ENCODE measurements around the gene ARID1A. TPM values are rescaled to one million over a fixed set of nuclear protein-coding genes. Genes with fewer than 3 reads are reported as not detected.

ARID1A gene
- total RNA-seq, 1 experiment from 2014 or later, result 16.5 TPM

DNA sequence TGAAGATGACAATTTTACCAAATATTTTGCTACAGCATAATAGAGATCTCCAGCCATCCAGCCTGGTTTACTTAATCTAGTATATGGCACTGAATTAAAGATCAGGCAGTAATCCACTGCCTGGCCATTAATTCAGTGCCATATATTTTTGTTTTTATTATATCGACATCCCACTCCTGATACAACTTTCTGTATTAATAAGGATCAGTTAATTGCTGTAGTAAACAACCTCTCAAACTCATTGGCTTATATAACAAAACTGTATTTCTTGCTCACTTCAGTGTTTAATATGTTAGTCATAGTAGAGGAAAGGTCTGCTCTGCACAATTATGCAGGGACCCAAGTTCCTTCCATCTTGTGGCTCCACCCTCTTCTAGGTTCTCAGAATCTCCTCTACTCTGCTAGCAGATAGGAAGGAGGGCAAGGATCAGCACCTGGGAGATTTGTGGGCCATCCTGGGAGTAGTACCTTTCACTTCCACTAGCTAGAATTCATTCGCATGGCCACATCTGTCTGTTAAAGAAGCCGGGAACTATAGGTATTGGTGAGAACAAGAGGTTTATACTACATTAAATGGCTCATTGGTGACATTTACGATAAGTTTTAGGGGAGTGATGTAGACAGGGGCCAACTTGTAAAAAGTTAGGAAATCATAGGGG lies 127.1 kb downstream of the ARID1A start:
- no peak for DNase-seq (ENCODE audit: extremely low read depth, low read depth)

DNA sequence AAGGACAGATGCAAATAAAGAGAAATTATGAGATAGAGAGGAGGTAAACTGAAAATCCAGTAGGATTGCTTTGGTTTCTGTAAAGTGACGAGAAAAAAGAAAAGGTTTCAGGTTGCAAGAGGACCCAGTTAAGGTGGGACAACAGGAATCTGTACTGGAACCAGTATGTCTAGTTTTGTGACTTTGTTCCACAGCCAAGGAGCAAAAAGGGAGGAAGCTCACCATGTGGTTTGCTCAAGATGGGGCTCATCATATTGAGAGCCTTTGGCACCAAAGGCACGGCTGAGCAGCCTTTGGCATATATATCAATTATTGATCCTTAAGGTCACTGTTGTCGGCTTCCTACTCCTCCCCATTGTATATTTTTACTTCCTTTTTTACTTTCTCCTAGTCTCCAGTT lies 128.9 kb downstream of the ARID1A start:
- DNase-seq (ENCODE audit: extremely low read depth, low read depth), result no peak

DNA sequence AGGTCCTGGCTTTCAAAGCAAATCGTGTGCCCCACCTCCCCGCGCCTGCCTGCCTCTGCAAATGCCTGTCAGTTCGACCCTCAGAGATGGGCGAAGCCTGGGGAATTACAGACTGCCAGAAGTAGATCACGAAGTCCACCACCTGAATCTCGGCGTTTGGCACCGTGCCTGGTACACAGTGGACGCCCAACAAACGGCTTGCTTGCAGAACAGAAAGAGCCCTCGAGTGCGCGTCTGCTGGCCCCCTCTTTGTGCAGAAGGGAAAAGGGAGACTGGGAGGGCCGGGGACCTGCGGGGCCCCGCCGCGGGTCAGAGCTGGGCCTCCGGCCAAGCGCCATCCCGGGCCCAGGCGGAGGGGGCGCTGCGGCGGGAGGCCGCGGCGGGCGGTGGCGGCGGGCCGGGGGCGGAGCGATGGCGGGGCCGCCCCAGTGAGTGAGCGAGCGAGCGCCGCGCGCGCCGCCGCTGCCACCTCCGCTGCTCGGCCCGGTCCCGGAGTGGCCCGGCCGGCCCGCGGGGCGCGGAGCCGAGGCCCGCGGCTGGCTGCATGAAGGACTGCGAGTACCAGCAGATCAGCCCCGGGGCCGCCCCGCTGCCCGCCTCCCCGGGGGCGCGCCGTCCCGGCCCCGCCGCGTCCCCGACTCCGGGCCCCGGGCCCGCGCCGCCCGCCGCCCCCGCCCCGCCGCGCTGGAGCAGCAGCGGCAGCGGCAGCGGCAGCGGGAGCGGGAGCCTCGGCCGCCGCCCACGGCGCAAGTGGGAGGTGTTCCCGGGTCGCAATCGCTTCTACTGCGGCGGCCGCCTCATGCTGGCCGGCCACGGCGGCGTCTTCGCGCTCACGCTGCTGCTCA lies 130.7 kb downstream of the ARID1A start, which contains the start of gene ZDHHC18:
ZDHHC18 (plus strand) TSS at position 428 of the 845 bp plus-strand sequence; CDS start at position 545, 117 bp downstream.
- DNase-seq (ENCODE audit: extremely low read depth, low read depth), result peak; percentile 43

DNA sequence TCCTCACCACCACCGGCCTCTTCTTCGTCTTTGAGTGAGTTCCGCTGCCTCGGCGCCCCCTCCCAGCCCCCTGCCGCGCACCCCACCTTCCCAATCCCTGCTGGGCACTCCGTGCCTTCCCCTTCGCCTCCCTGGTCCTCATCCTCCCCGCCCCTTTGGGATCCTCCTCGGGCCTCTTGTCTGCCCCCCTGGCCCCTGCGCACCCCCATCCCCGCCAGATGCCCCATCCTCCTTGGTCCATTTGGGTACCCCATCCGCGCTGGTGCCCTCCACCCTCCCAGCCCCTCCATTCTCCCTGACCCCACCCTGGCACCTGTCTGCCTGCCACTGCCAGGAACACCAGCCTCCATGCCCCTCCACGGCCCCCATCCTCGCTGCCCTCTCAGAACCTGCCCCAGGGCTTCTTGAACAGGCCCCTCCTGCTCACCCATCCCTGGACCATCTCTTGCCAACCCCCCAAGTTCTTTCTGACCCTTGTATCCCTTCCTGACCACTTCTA lies 131.3 kb downstream of the ARID1A start:
- no peak for DNase-seq (ENCODE audit: extremely low read depth, low read depth)

- no peak for DNase-seq (ENCODE audit: extremely low read depth, low read depth)
Measured at GRCh38 chr1:26827663-26828062, 131.8 kb downstream of the ARID1A start.

DNA sequence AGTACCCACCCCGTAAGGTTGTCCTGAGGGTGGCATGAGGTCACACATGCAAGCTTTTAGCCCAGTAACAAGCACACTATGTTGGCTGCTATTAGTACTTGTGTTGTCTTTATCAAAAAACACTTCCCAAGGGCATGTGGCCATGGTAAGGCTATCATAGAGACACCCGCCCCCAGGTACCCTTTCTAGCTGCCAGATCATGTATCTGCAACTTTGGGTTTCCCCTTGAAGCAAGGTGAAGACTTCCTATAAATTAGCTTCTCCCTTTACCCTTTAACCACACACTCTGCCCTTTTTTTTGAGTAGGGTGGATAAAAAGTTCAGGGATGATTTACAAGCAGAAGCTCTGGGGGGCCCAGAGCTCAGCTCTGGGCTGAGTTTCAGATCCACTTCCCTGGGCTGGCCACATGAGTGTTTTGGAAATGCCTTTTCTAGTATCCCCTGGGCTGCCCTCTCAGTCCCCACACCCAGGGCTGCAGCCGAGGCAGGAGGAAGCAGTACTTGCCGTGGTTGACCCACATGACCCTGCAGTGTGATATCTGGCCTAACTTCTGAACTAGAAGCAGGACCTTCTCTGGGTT lies 132.7 kb downstream of the ARID1A start:
- DNase-seq (ENCODE audit: extremely low read depth, low read depth), result no peak

- DNase-seq (ENCODE audit: extremely low read depth, low read depth), result no peak
Measured at GRCh38 chr1:26829184-26829911, 133.5 kb downstream of the ARID1A start.

DNA sequence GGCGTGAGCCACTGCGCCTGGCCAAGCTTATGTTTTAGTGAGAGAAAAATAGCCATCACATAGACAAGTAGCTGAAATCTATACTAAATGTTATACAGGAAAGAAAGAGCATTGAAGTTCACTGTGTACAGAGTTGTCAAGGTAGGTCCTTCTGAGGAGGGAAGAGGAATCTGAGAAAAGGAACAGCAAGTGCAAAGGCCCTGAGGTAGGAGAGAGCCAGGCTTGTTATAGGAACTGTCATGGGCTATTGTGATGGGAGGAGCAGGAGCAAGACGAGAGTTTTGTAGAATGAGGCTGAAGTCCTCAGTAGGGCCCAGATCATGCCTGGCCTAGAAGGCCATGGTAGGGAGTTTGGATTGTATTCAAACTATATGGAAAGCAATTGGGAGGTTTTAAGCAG lies 135.2 kb downstream of the ARID1A start:
- no peak for DNase-seq (ENCODE audit: extremely low read depth, low read depth)

Small RNA genes lying within 50 kb of the gene (small RNA-seq; reads per million reads assigned to genes)
- gene AL627082.1, result 0 reads per million in 2 experiments
- gene RN7SL165P, result 0 reads per million in 2 experiments

Other genes with a start within 250 kb of the ARID1A start
- gene HMGN2, start 223.6 kb upstream of the ARID1A start, total RNA-seq (2014; rRNA removed; shearing (Covaris generic)), result 301 and 331 TPM in 2 replicates
- gene RPS6KA1, start 166.3 kb upstream of the ARID1A start, total RNA-seq (2014; rRNA removed; shearing (Covaris generic)), result 11.5 and 11.7 TPM in 2 replicates
- gene PIGV, start 91.9 kb downstream of the ARID1A start, total RNA-seq (2014; rRNA removed; shearing (Covaris generic)), result 13.6 and 14.0 TPM in 2 replicates
- 12.5 and 15.2 TPM in 2 replicates for gene ZDHHC18, start 130.7 kb downstream of the ARID1A start, total RNA-seq (2014; rRNA removed; shearing (Covaris generic))
- gene SFN, start 167.1 kb downstream of the ARID1A start, total RNA-seq (2014; rRNA removed; shearing (Covaris generic)), result 21.7 and 23.1 TPM in 2 replicates
- 13.5 and 19.5 TPM in 2 replicates for gene GPN2, start 194.3 kb downstream of the ARID1A start, total RNA-seq (2014; rRNA removed; shearing (Covaris generic))
- 6.7 and 7.5 TPM in 2 replicates for gene GPATCH3, start 204.5 kb downstream of the ARID1A start, total RNA-seq (2014; rRNA removed; shearing (Covaris generic))
- gene NR0B2, start 218.0 kb downstream of the ARID1A start, total RNA-seq (2014; rRNA removed; shearing (Covaris generic)), result not detected in 2 replicates
- 40.2 and 60.1 TPM in 2 replicates for gene NUDC, start 225.7 kb downstream of the ARID1A start, total RNA-seq (2014; rRNA removed; shearing (Covaris generic))